HTERT RPE-1 (cell line): ENCODE results near the gene SETBP1.
"Not testable (repeated sequence)": the region's sequence is repeated elsewhere in the genome, so short reads cannot be mapped to it uniquely, and the experiment has no call there.

ENCODE experiments used
- in situ Hi-C: fragments of 300-500 bp; cut with MboI; formaldehyde crosslinking; loops from 4 replicates; pipeline ENCODE4 v1.14.3; 2020; ENCODE audit warnings: low sequenced_read_pairs

The SETBP1 gene

GRCh38 chr18:44786688-44787087 is 106.0 kb downstream of the SETBP1 start:
- in situ Hi-C loops = no loop called here

GRCh38 chr18:44788334-44788733 is 107.6 kb downstream of the SETBP1 start:
- in situ Hi-C loops = no loop called here

- in situ Hi-C loops = no loop called here
These were observed 109.0 kb downstream of the SETBP1 start for GRCh38 chr18:44789710-44790109.

GRCh38 chr18:44790860-44791259 is 110.2 kb downstream of the SETBP1 start:
- in situ Hi-C loops = no loop called here

GRCh38 chr18:44791520-44791919 is 110.8 kb downstream of the SETBP1 start:
- in situ Hi-C loops = no loop called here

GRCh38 chr18:44792456-44793061 is 111.9 kb downstream of the SETBP1 start:
- in situ Hi-C loops = no loop called here

- in situ Hi-C loops = no loop called here
These were observed 112.5 kb downstream of the SETBP1 start for GRCh38 chr18:44793194-44793593.

GRCh38 chr18:44793685-44794084 is 113.0 kb downstream of the SETBP1 start:
- in situ Hi-C loops = no loop called here

GRCh38 chr18:44795241-44795640 is 114.6 kb downstream of the SETBP1 start:
- in situ Hi-C loops = no loop called here

- in situ Hi-C loops = no loop called here
These were observed 116.0 kb downstream of the SETBP1 start for GRCh38 chr18:44796429-44797428.

GRCh38 chr18:44798433-44799048 is 117.9 kb downstream of the SETBP1 start:
- in situ Hi-C loops = no loop called here

GRCh38 chr18:44799382-44799906 is 118.8 kb downstream of the SETBP1 start:
- in situ Hi-C loops = no loop called here

GRCh38 chr18:44799907-44800421 is 119.3 kb downstream of the SETBP1 start:
- in situ Hi-C loops = no loop called here

- in situ Hi-C loops = not testable (repeated sequence)
These were observed 120.1 kb downstream of the SETBP1 start for GRCh38 chr18:44800766-44801165.

GRCh38 chr18:44801781-44802180 is 121.1 kb downstream of the SETBP1 start:
- in situ Hi-C loops = no loop called here

- in situ Hi-C loops = no loop called here
These were observed 121.8 kb downstream of the SETBP1 start for GRCh38 chr18:44802508-44802907.

GRCh38 chr18:44803019-44803650 is 122.4 kb downstream of the SETBP1 start:
- in situ Hi-C loops = no loop called here

GRCh38 chr18:44804033-44804432 is 123.3 kb downstream of the SETBP1 start:
- in situ Hi-C loops = no loop called here

- in situ Hi-C loops = no loop called here
These were observed 124.5 kb downstream of the SETBP1 start for GRCh38 chr18:44805176-44805575.

- in situ Hi-C loops = no loop called here
These were observed 125.0 kb downstream of the SETBP1 start for GRCh38 chr18:44805643-44806042.

- in situ Hi-C loops = no loop called here
These were observed 127.1 kb downstream of the SETBP1 start for GRCh38 chr18:44807766-44808165.
